Endometrial microvascular endothelial cells (primary cell): ENCODE results near the gene BRD4. TPM values are rescaled to one million over a fixed set of nuclear protein-coding genes. Genes with fewer than 3 reads are reported as not detected.

Source experiments
- in situ Hi-C: cut with HindIII; loops from 2 replicates; pipeline ENCODE4 v1.10.0; 2017; ENCODE audit warnings: low sequenced_read_pairs, low pct_unique_long_range_greater_than_20kb; ENCODE audit errors: inconsistent ontology term
- total RNA-seq: library from RNA; depleted of rRNA; stranded (reverse); fragments of >200 nt; gene quantifications from one replicate; pipeline ENCODE4 v1.2.3, GENCODE V29; 2015; ENCODE audit errors: inconsistent ontology term

The BRD4 gene
- total RNA-seq, 1 donor from 2014 or later: 40.8 TPM

- in situ Hi-C loops: no loop called here
Observed at GRCh38 chr19:15255359-15255990, 76.9 kb downstream of the BRD4 start.

GRCh38 chr19:15254547-15254946, 77.8 kb downstream of the BRD4 start:
- in situ Hi-C loops: no loop called here

GRCh38 chr19:15253513-15253912, 78.8 kb downstream of the BRD4 start:
- in situ Hi-C loops: no loop called here

- in situ Hi-C loops: no loop called here
Observed at GRCh38 chr19:15253061-15253460, 79.3 kb downstream of the BRD4 start.

GRCh38 chr19:15252398-15253018, 79.8 kb downstream of the BRD4 start:
- in situ Hi-C loops: no loop called here

GRCh38 chr19:15251749-15252397, 80.5 kb downstream of the BRD4 start:
- in situ Hi-C loops: no loop called here

- in situ Hi-C loops: no loop called here
Observed at GRCh38 chr19:15251010-15251748, 81.2 kb downstream of the BRD4 start.

GRCh38 chr19:15250640-15250993, 81.7 kb downstream of the BRD4 start:
- in situ Hi-C loops: no loop called here

- in situ Hi-C loops: no loop called here
Observed at GRCh38 chr19:15249972-15250639, 82.2 kb downstream of the BRD4 start.

- in situ Hi-C loops: no loop called here
Observed at GRCh38 chr19:15249528-15249874, 82.8 kb downstream of the BRD4 start.

- in situ Hi-C loops: no loop called here
Observed at GRCh38 chr19:15248648-15249527, 83.5 kb downstream of the BRD4 start.

- in situ Hi-C loops: no loop called here
Observed at GRCh38 chr19:15248106-15248505, 84.2 kb downstream of the BRD4 start.

- in situ Hi-C loops: no loop called here
Observed at GRCh38 chr19:15247107-15248014, 85.0 kb downstream of the BRD4 start.

GRCh38 chr19:15246198-15246481, 86.2 kb downstream of the BRD4 start:
- in situ Hi-C loops: no loop called here

GRCh38 chr19:15245370-15246197, 86.8 kb downstream of the BRD4 start:
- in situ Hi-C loops: no loop called here

GRCh38 chr19:15244808-15245207, 87.5 kb downstream of the BRD4 start:
- in situ Hi-C loops: no loop called here
